ENCODE measurements around the gene SPATA6L.

GRCh38 chr9:4689687-4690104 lies 23.4 kb upstream of the SPATA6L start:
- TF ChIP-seq CTCF (conservative IDR thresholded peaks at IDR 0.05 in 1 of 2, IDR thresholded peaks at IDR 0.05 in 1 of 2; ENCODE audit: extremely low read depth in 1 of 2, insufficient read depth in 1 of 2, low read depth in 1 of 2, low read length in 2 of 2): no peak
- no peak for TF ChIP-seq EZH2 (IDR thresholded peaks at IDR 0.05; ENCODE audit: borderline replicate concordance, low read length)

All from mammary epithelial cell (primary cell).